NOMO-1 (cell line): ENCODE data around the gene TSHZ2.
A peak's percentile ranks its signal among the peaks of the same experiment; 100 is the strongest.
"Not testable (repeated sequence)": the region's sequence is repeated elsewhere in the genome, so short reads cannot be mapped to it uniquely, and the experiment has no call there.

Experiments
- DNase-seq, 2 experiments: peaks; one replicate each; lab custom pipeline; 2025; ENCODE audit not compliant: unreplicated experiment in 2 of 2; lab: John Stamatoyannopoulos, UW

TSHZ2 gene

DNA sequence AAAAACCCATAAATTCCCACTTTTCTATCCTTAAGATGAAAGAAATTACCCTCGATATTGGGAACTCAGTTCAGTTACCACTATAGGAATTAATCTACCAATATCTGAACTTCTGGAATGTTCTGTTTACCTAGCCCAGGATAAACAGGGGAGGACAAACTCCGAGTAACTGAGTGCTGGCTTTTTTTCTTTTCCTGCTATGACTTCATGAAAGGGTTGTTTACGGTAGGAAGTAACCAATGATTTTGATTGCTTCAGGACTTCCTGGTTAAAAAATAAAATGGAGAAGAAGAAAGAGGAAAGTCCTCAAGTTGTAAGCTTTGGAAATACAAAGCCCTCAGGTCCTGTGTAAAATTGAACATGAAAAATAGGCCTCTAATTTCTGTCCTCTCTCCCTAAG lies 453.8 kb downstream of the TSHZ2 start:
- peak; percentile 31 to 40 for DNase-seq

DNA sequence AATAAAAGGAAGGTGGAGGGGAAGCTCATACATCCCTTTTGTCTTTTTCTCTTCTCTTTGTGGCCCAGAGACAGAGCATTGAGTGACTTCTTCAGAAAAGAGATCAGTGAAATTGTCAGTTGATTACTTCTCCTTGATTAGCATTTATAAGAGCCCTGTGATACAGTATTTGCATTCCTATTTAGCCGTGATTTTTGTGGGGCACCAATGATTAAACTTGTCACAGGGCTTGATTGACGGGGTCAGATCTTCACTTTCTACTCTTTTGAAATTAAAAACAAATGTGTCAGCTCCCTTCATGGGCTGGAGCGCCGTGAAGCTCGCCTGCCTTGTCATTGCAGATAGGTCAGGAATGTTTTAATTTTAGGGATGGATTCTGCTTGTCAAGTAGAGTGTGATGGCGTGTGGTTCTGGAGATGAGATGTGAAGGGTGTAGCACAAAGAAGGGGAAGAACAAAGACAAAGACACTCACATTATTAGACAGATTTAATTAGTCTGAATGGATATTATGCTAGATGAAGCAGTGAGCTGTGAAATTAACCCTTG lies 454.7 kb downstream of the TSHZ2 start:
- no peak for DNase-seq

GRCh38 chr20:53427951-53428350 lies 455.8 kb downstream of the TSHZ2 start:
- no peak for DNase-seq

DNA sequence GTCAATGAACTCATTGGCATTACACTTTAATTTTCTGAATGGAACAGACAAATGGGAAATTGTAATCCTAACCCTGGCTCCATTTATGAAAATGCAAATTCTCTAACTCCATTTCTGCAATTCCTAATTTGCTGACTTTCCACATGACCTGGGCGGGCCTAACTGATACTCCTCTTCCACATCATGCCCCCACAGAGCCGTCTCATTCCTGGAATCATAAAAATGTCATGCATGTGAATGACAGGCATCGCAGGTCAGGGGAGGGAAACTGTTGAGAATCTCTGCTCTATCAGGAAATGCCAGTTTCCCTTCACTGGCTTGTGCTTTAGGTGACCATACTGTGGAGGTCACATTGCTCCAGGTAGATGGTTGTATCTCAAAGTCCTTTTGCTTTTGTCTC lies 456.4 kb downstream of the TSHZ2 start:
- DNase-seq = no peak

GRCh38 chr20:53428996-53429395 lies 456.8 kb downstream of the TSHZ2 start:
- DNase-seq = no peak

DNA sequence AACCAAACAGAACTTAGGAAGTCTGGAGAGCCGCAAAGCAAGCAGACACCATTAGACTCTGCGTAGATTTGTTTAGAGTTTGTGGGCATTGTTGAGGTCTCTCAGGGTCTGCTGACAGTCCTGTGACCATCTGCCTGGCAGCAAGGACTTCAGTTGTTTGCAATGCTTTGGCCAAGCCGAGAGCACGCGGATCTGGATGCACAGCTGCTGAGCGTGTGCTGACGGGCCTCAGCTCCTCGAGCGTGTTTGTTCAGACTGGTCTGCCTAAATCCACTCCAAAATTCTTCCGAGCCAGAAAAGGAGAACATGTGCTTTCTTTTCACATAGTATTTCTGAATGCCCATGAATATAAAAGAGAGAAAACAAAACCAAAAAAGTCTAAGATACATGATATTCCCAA lies 462.5 kb downstream of the TSHZ2 start:
- DNase-seq = no peak

DNA sequence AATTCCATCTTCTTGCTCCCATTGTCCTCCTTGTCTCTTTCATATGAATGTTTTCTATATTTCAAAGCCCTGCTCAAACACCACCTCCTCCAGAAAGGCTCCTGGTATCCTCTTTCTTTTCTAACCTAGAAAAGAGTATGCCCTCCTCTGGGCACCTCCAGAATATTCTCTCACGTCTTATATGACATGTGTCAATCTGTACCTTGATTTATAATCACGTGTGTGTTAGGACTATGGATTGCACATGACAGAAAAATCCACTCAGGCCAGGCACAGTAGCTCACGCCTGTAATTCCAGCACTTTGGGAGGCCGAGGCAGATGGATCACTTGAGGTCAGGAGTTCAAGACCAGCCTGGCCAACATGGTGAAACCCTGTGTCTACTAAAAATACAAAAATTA lies 464.8 kb downstream of the TSHZ2 start:
- not testable (repeated sequence) for DNase-seq

DNA sequence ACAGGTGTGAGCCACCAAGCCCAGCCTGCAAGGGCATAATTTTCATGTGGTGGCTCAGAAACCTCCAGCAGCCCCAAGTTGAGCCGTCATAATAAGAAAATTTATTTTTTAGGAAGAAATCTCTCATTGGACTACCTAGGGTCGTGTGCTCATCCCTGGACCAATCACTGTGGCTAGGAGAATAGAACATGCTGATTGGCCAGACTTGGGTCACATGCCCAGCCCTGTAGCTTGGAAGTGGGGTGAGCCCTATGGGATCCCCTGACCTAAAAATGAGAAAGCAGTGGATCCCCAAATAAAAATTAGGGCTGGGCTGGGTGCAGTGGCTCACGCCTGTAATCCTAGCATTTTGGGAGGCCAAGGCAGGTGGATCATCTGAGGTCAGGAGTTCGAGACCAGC lies 466.2 kb downstream of the TSHZ2 start:
- DNase-seq = no peak

DNA sequence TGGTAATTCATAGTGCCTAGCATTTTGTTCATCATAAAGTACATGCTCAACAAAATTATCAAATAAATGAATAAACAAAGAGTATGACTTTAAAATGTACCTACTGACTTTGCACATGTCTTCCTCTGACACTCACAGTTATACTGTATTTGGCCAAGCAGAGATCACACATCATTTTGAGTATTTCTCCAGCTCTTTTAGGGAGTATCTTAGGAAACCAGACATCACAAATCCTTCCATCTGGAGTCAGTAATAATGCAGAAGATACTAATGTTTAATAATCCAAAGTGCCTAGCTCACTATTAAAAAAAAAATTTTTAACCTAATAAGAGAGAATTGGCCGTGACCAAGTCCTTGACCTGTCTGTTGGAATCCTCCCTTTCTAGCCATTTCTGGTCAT lies 466.9 kb downstream of the TSHZ2 start:
- DNase-seq = no peak

DNA sequence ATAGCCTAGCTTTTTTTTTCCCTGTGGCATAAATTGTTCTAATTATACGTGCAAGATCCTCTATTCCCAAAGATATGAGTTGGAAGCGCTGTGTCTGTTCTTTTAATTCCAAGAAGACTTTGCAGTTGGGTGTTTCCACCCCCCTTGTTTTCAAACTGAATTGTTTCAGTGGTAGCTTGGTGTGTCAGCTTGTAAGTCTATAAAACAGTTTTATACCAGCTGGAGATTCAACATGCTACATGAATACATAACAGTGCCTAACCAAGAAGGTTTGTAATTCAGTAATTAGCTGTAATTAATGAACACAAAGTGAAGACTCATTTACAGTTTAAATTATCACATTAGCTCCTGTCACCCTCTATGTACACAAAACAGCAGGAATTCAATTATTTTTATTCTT lies 467.5 kb downstream of the TSHZ2 start:
- DNase-seq = no peak

DNA sequence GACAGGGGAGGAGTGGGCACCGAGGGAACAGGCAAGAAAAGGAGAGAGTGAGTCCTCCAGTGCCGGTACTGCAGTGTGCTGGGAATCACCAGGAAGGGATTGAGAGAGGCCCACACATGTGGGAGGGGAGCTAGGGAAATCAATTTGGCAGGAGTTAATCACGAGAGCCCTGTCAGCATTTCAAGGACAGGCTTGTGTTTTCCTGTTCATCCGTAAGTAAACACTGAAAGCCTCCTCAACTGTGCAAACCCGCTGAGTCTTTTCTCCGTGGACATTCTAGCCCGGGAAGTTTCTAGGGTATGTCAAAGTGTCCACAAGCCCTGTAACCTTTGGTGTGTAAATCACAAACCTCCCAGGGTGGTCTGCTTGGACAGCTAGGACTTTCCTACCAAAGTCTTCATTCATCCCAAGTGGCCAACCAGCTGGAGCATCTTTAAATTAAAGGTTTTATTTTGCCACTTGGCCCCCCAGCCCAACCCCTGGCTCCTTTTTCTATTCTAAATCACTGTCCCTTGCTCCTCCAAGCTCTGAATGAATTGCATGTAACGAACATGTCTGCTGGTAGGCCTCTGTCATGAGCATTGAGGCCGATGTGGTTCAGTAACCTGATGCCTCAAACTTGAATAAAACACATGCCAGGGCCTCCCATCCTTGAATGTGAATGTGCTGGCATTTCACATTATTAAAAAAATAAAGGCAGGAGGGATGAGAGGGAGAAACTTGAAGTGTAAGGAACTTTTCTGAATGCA lies 472.4 kb downstream of the TSHZ2 start:
- DNase-seq = no peak

GRCh38 chr20:53445321-53445731 lies 473.2 kb downstream of the TSHZ2 start:
- DNase-seq = no peak

DNA sequence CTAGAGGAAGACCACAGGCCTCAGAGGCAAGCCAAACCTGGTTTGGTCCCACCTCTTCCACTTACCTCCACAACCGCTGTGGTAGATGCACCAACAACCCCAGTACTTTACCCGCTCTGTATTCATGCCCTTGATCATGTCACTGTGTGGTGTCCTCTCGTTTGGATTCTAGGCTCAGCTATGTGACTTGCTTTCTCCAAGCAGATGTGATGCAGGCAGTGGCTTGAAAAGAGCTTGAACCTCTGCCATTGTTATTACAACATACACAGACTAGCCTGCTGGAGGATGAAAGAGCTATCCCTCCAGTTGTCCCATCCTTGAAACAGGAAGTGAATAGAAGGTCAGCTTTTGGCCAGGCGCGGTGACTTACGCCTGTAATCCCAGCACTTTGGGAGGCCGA lies 473.8 kb downstream of the TSHZ2 start:
- no peak for DNase-seq

- peak; percentile 74 to 95 for DNase-seq
These were observed 475.2 kb downstream of the TSHZ2 start for GRCh38 chr20:53447316-53447715.

- no peak for DNase-seq
These were observed 476.3 kb downstream of the TSHZ2 start for GRCh38 chr20:53448426-53448825.

DNA sequence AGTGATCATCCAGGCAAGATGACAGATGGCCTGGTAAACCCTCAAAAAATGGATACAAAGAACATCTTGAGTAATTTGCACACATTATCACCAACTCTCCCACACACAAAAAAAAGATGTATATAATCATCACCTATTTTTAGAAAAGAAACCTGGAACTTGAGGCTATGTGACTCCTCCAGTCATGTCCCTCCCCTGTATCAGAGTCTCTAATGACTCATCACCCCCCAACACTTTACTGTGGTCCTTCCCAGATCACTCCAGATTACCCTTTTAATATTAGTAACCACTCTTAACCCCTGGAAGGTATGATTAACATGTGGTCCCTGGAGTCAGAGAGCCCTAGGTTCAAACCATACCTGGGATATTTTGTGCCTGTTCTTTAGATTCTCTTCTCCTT lies 476.7 kb downstream of the TSHZ2 start:
- no peak for DNase-seq

- no peak for DNase-seq
These were observed 480.9 kb downstream of the TSHZ2 start for GRCh38 chr20:53453076-53453475.

DNA sequence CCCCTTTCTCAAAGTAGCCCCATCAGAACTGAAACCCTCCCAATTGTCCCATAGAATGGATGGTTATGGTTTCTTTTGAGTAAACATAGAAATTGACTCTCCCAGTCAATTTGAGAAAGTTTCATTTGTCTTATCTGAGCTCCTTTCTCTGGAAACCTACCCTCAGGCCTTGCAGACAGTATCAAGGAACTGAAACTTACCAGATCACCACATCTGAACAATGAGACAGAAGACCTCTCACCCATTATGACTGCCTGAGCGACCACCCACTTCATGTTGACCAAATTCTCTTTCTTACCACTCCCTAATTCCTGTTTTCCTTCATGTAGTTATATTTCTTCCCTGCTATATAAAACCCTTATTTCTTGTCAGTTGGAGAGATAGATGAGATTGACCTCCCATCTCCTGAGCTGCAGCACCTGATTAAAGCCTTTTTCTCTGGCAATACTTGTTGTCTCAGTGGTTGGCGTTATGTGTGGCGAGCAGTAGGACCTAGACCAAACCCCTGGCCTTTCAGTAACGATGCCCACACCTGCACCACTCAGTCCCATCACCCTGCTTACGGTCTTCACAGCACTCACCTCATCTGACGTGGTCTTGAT lies 482.6 kb downstream of the TSHZ2 start:
- DNase-seq = no peak

GRCh38 chr20:53463101-53463972 lies 491.2 kb downstream of the TSHZ2 start:
- no peak for DNase-seq

DNA sequence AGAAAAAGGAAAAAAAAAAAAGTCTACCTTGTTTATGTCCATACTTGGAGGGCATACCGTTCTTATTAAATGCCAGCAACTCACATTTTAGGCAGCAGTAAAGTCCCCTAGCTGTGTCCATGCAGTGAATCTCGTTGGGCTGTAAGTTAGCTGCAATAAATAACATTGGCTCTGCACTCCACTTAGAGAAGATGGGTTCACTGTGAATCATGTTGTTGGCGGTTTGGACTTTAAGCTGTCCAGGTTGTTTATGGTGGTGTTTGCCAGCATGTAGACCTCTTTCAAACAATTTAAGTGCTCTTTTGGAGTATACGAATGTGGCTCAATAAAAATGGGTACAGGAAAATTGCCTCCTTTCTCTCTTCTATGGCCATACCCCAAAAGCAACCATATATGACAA lies 494.1 kb downstream of the TSHZ2 start:
- no peak for DNase-seq

GRCh38 chr20:53468587-53468986 lies 496.4 kb downstream of the TSHZ2 start:
- peak in 1 of 2 experiments; percentile 46 for DNase-seq
